SU-DHL-6 (cell line): ENCODE data around the gene RNF144B.

Experiments used
- H2AFZ ChIP-seq: fragments of 200-600 bp; sonication (generic); 2 replicates; pipeline ENCODE4 v1.6.1; 2014; ENCODE audit warnings: low read depth, mild to moderate bottlenecking, moderate library complexity, mixed read lengths, antibody characterized with exemption, low read length; ENCODE audit not compliant: severe bottlenecking
- H3F3A ChIP-seq: fragments of 200-600 bp; shearing (Covaris generic); 2 replicates; pipeline ENCODE4 v1.6.0; 2016; ENCODE audit warnings: antibody characterized with exemption, mild to moderate bottlenecking; ENCODE audit not compliant: insufficient read depth
- H3K27ac ChIP-seq: fragments of 200-600 bp; sonication (generic); 2 replicates; pipeline ENCODE4 v1.5.1; 2016; ENCODE audit warnings: low read depth, mild to moderate bottlenecking, low read length, moderate library complexity, mixed read lengths
- H3K27me3 ChIP-seq: fragments of 200-600 bp; sonication (generic), shearing (Covaris generic); 2 replicates; pipeline ENCODE4 v1.6.0; 2014; ENCODE audit warnings: mild to moderate bottlenecking, low read length
- H3K36me3 ChIP-seq: fragments of 200-600 bp; sonication (generic); 2 replicates; pipeline ENCODE4 v1.6.1; 2014; ENCODE audit warnings: mild to moderate bottlenecking, low read length, mixed read lengths
- H3K4me2 ChIP-seq: fragments of 300-600, 200-600 bp; shearing (Covaris generic), sonication (generic); 2 replicates; pipeline ENCODE4 v1.6.0; 2014; ENCODE audit warnings: low read length, low read depth, mild to moderate bottlenecking; ENCODE audit not compliant: poor library complexity, severe bottlenecking
- H3K4me3 ChIP-seq: fragments of 200-600 bp; sonication (generic); 2 replicates; pipeline ENCODE4 v1.5.1; 2014; ENCODE audit warnings: antibody characterized with exemption, low read length, mild to moderate bottlenecking, mixed read lengths; ENCODE audit not compliant: insufficient read depth, poor library complexity, severe bottlenecking
- H3K79me2 ChIP-seq: fragments of 200-600 bp; sonication (generic); 2 replicates; pipeline ENCODE4 v1.6.1; 2014; ENCODE audit warnings: mild to moderate bottlenecking, low read length, moderate library complexity; ENCODE audit not compliant: insufficient read depth
- H3K9ac ChIP-seq: fragments of 200-600 bp; sonication (generic); 2 replicates; pipeline ENCODE4 v1.7.0; 2014; ENCODE audit warnings: mild to moderate bottlenecking, low read length
- H3K9me2 ChIP-seq: fragments of 200-600 bp; sonication (generic); replicated peaks from 2 replicates; pipeline ENCODE4 v1.6.1; 2014; ENCODE audit warnings: low read length; ENCODE audit not compliant: insufficient read depth
- H3K9me3 ChIP-seq: fragments of 200-600 bp; sonication (generic); 2 replicates; pipeline ENCODE4 v1.6.1; 2014; ENCODE audit warnings: low read length, mixed read lengths; ENCODE audit not compliant: insufficient read depth
- H4K20me1 ChIP-seq: fragments of 200-600 bp; sonication (generic); 2 replicates; pipeline ENCODE4 v1.6.1; 2014; ENCODE audit warnings: low read depth, mild to moderate bottlenecking, antibody characterized with exemption, low read length, moderate library complexity, mixed read lengths
- CTCF ChIP-seq: fragments of 200-600 bp; sonication (generic); IDR thresholded peaks from one replicate; pipeline ENCODE4 v1.5.1; 2017; ENCODE audit warnings: antibody characterized with exemption, mild to moderate bottlenecking, low read length, moderate library complexity; ENCODE audit not compliant: insufficient read depth, poor library complexity, severe bottlenecking
- EZH2phosphoT487 ChIP-seq: fragments of 200-600 bp; sonication (generic), shearing (Covaris generic); conservative IDR thresholded peaks from 2 replicates; pipeline ENCODE4 v1.6.1; 2018; ENCODE audit warnings: mild to moderate bottlenecking, antibody characterized with exemption, low read length, moderate library complexity, mixed read lengths

The RNF144B gene

GRCh38 chr6:18416341-18416679 lies 29.2 kb downstream of the RNF144B start:
- H2AFZ ChIP-seq: no peak overlapping the region
- TF ChIP-seq EZH2phosphoT487: no peak
- no peak for TF ChIP-seq CTCF
- H3F3A ChIP-seq: no peaks in the 10 kb centered on the region
- H3K9me3 ChIP-seq: no peaks in the 10 kb centered on the region
- H3K27me3 ChIP-seq: no peaks in the 10 kb centered on the region
- H3K4me2 ChIP-seq: no peak overlapping the region
- H3K9me2 ChIP-seq: no peaks in the 10 kb centered on the region
- H3K27ac ChIP-seq: no peak overlapping the region
- peaks cover 8% of the 10 kb centered on the region; the same call in 1 of the 2 replicates for H3K36me3 ChIP-seq
- H3K9ac ChIP-seq: no peak overlapping the region
- no peak overlapping the region for H3K4me3 ChIP-seq
- 0 out of 2 replicates have a peak, but pooled peaks cover 4% of the 10 kb centered on the region for H4K20me1 ChIP-seq
- H3K79me2 ChIP-seq: peaks cover 4% of the 10 kb centered on the region; the same call in 1 of the 2 replicates

GRCh38 chr6:18420328-18420727 lies 33.2 kb downstream of the RNF144B start:
- H3K4me2 ChIP-seq: no peak overlapping the region
- no peak for TF ChIP-seq EZH2phosphoT487
- no peak for TF ChIP-seq CTCF
- H3K9me2 ChIP-seq: no peaks in the 10 kb centered on the region
- no peak overlapping the region for H3K4me3 ChIP-seq
- H3K79me2 ChIP-seq: peaks cover 4% of the 10 kb centered on the region; the same call in 1 of the 2 replicates
- H2AFZ ChIP-seq: no peak overlapping the region
- H3K27me3 ChIP-seq: no peaks in the 10 kb centered on the region
- H3F3A ChIP-seq: no peaks in the 10 kb centered on the region
- no peak overlapping the region for H3K9ac ChIP-seq
- peaks cover 4% of the 10 kb centered on the region; the same call in 1 of the 2 replicates for H4K20me1 ChIP-seq
- peaks cover 3% of the 10 kb centered on the region; the same call in 1 of the 2 replicates for H3K36me3 ChIP-seq
- H3K27ac ChIP-seq: no peak overlapping the region
- H3K9me3 ChIP-seq: no peaks in the 10 kb centered on the region

- no peak for TF ChIP-seq EZH2phosphoT487
- no peak for TF ChIP-seq CTCF
- no peaks in the 10 kb centered on the region for H3K9me3 ChIP-seq
- no peak overlapping the region for H3K9ac ChIP-seq
- H2AFZ ChIP-seq: no peak overlapping the region
- no peaks in the 10 kb centered on the region for H3K27me3 ChIP-seq
- H3K9me2 ChIP-seq: no peaks in the 10 kb centered on the region
- peaks cover 4% of the 10 kb centered on the region; the same call in 1 of the 2 replicates for H4K20me1 ChIP-seq
- H3F3A ChIP-seq: no peaks in the 10 kb centered on the region
- H3K4me3 ChIP-seq: no peak overlapping the region
- H3K27ac ChIP-seq: no peak overlapping the region
- no peak overlapping the region for H3K4me2 ChIP-seq
- peaks cover 4% of the 10 kb centered on the region; the same call in 1 of the 2 replicates for H3K79me2 ChIP-seq
- H3K36me3 ChIP-seq: no peaks in the 10 kb centered on the region
Measured at GRCh38 chr6:18422136-18422535, 35.0 kb downstream of the RNF144B start.
